ENCODE data around the gene EIF4A2.

GRCh38 chr3:186825872-186826409 lies 42.6 kb downstream of the EIF4A2 start:
- TF ChIP-seq CTCF (optimal IDR thresholded peaks at IDR 0.05 in 1 of 3, IDR thresholded peaks at IDR 0.05 in 1 of 3, conservative IDR thresholded peaks at IDR 0.05 in 1 of 3; ENCODE audit: extremely low read depth in 1 of 3, insufficient read depth in 2 of 3, low read length in 3 of 3), result no peak
- no peak for TF ChIP-seq EZH2 (IDR thresholded peaks at IDR 0.05; ENCODE audit: low read length)
